ENCODE data around the gene CEBPZ. TPM values are rescaled to one million over a fixed set of nuclear protein-coding genes. Genes with fewer than 3 reads are reported as not detected.

The CEBPZ gene
- total and polyA plus RNA-seq, 2 of the 13 experiments (the other 11 are each of a cell fraction or from before 2014, with no cell fraction given) = 14.4 to 117 TPM

- TF ChIP-seq, protein P1, sequence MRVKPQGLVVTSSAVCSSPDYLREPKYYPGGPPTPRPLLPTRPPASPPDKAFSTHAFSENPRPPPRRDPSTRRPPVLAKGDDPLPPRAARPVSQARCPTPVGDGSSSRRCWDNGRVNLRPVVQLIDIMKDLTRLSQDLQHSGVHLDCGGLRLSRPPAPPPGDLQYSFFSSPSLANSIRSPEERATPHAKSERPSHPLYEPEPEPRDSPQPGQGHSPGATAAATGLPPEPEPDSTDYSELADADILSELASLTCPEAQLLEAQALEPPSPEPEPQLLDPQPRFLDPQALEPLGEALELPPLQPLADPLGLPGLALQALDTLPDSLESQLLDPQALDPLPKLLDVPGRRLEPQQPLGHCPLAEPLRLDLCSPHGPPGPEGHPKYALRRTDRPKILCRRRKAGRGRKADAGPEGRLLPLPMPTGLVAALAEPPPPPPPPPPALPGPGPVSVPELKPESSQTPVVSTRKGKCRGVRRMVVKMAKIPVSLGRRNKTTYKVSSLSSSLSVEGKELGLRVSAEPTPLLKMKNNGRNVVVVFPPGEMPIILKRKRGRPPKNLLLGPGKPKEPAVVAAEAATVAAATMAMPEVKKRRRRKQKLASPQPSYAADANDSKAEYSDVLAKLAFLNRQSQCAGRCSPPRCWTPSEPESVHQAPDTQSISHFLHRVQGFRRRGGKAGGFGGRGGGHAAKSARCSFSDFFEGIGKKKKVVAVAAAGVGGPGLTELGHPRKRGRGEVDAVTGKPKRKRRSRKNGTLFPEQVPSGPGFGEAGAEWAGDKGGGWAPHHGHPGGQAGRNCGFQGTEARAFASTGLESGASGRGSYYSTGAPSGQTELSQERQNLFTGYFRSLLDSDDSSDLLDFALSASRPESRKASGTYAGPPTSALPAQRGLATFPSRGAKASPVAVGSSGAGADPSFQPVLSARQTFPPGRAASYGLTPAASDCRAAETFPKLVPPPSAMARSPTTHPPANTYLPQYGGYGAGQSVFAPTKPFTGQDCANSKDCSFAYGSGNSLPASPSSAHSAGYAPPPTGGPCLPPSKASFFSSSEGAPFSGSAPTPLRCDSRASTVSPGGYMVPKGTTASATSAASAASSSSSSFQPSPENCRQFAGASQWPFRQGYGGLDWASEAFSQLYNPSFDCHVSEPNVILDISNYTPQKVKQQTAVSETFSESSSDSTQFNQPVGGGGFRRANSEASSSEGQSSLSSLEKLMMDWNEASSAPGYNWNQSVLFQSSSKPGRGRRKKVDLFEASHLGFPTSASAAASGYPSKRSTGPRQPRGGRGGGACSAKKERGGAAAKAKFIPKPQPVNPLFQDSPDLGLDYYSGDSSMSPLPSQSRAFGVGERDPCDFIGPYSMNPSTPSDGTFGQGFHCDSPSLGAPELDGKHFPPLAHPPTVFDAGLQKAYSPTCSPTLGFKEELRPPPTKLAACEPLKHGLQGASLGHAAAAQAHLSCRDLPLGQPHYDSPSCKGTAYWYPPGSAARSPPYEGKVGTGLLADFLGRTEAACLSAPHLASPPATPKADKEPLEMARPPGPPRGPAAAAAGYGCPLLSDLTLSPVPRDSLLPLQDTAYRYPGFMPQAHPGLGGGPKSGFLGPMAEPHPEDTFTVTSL (CRISPR knock-in tag; IDR thresholded peaks at IDR 0.05; ENCODE audit: borderline replicate concordance) = peak; percentile 42; the same call in 1 of the 2 replicates
- no peak for TF ChIP-seq SOX13 (IDR thresholded peaks at IDR 0.05)
- TF ChIP-seq SOX13 (CRISPR knock-in tag; conservative IDR thresholded peaks at IDR 0.05 in 1 of 2, IDR thresholded peaks at IDR 0.05 in 1 of 2) = peak in 1 of 2 experiments; percentile 65; a peak in 1 of 4 replicates
- no peak for TF ChIP-seq PTBP1 (IDR thresholded peaks at IDR 0.05; ENCODE audit: low read depth, low read length, poor library complexity, severe bottlenecking)
- peak; percentile 80; the same call in 1 of the 2 replicates for TF ChIP-seq ZNF572 (CRISPR knock-in tag; IDR thresholded peaks at IDR 0.05)
- TF ChIP-seq GATAD2A (CRISPR knock-in tag; IDR thresholded peaks at IDR 0.05) = peak; percentile 71
- TF ChIP-seq ZNF251 (CRISPR knock-in tag; IDR thresholded peaks at IDR 0.05) = no peak
- 0 out of 2 replicates have a peak, but pooled peaks have one; percentile 54 for TF ChIP-seq RNF2 (conservative IDR thresholded peaks at IDR 0.05; ENCODE audit: low read depth)
- no peak for TF ChIP-seq ZNF121 (CRISPR knock-in tag; IDR thresholded peaks at IDR 0.05)
- TF ChIP-seq ZNF207 (IDR thresholded peaks at IDR 0.05; ENCODE audit: borderline replicate concordance) = no peak
- peak; percentile 61; the same call in 1 of the 2 replicates for TF ChIP-seq ZNF501 (CRISPR knock-in tag; IDR thresholded peaks at IDR 0.05)
- no peak for TF ChIP-seq AKNA (CRISPR knock-in tag; IDR thresholded peaks at IDR 0.05; ENCODE audit: borderline replicate concordance)
- peak; percentile 62; the same call in 1 of the 2 replicates for TF ChIP-seq THAP11 (CRISPR knock-in tag; IDR thresholded peaks at IDR 0.05)
- no peak for TF ChIP-seq NFYB (CRISPR knock-in tag; IDR thresholded peaks at IDR 0.05)
- no peak for TF ChIP-seq GLMP (CRISPR knock-in tag; IDR thresholded peaks at IDR 0.05; ENCODE audit: borderline replicate concordance)
- no peak for TF ChIP-seq PCBP2 (optimal IDR thresholded peaks at IDR 0.05; ENCODE audit: low read depth, low read length, poor library complexity, severe bottlenecking)
Observed at GRCh38 chr2:37189452-37190153, 41.8 kb downstream of the CEBPZ start (continued).
